Measurements from ENCODE around the gene DIAPH2.

The DIAPH2 gene

GRCh38 chrX:97175147-97175546 is 490.5 kb downstream of the DIAPH2 start:
- no peak for DNase-seq (ENCODE audit: low read depth in 2 of 2)

- DNase-seq (ENCODE audit: low read depth in 2 of 2) = no peak
Measured at GRCh38 chrX:97189668-97190067, 505.0 kb downstream of the DIAPH2 start.

GRCh38 chrX:97199501-97199900 is 514.9 kb downstream of the DIAPH2 start:
- DNase-seq (ENCODE audit: low read depth in 2 of 2) = no peak

- no peak for DNase-seq (ENCODE audit: low read depth in 2 of 2)
Measured at GRCh38 chrX:97200454-97200853, 515.8 kb downstream of the DIAPH2 start.

- DNase-seq (ENCODE audit: low read depth in 2 of 2) = no peak
Measured at GRCh38 chrX:97210501-97210900, 525.9 kb downstream of the DIAPH2 start.

GRCh38 chrX:97211070-97211469 is 526.4 kb downstream of the DIAPH2 start:
- DNase-seq (ENCODE audit: low read depth in 2 of 2) = no peak

- no peak for DNase-seq (ENCODE audit: low read depth in 2 of 2)
Measured at GRCh38 chrX:97215186-97215585, 530.5 kb downstream of the DIAPH2 start.

GRCh38 chrX:97224148-97224547 is 539.5 kb downstream of the DIAPH2 start:
- DNase-seq (ENCODE audit: low read depth in 2 of 2) = no peak

- no peak for DNase-seq (ENCODE audit: low read depth in 2 of 2)
Measured at GRCh38 chrX:97229318-97229717, 544.7 kb downstream of the DIAPH2 start.

GRCh38 chrX:97230948-97231347 is 546.3 kb downstream of the DIAPH2 start:
- no peak for DNase-seq (ENCODE audit: low read depth in 2 of 2)

- no peak for DNase-seq (ENCODE audit: low read depth in 2 of 2)
Measured at GRCh38 chrX:97234471-97235081, 549.9 kb downstream of the DIAPH2 start.

GRCh38 chrX:97238632-97239031 is 554.0 kb downstream of the DIAPH2 start:
- DNase-seq (ENCODE audit: low read depth in 2 of 2) = no peak

GRCh38 chrX:97252111-97252510 is 567.5 kb downstream of the DIAPH2 start:
- no peak for DNase-seq (ENCODE audit: low read depth in 2 of 2)

- DNase-seq (ENCODE audit: low read depth in 2 of 2) = no peak
Measured at GRCh38 chrX:97260679-97261078, 576.0 kb downstream of the DIAPH2 start.

- DNase-seq (ENCODE audit: low read depth in 2 of 2) = no peak
Measured at GRCh38 chrX:97266406-97267121, 581.9 kb downstream of the DIAPH2 start.

- DNase-seq (ENCODE audit: low read depth in 2 of 2) = no peak
Measured at GRCh38 chrX:97267396-97268181, 582.9 kb downstream of the DIAPH2 start.

- no peak for DNase-seq (ENCODE audit: low read depth in 2 of 2)
Measured at GRCh38 chrX:97268182-97268680, 583.6 kb downstream of the DIAPH2 start.

- no peak for DNase-seq (ENCODE audit: low read depth in 2 of 2)
Measured at GRCh38 chrX:97284531-97284930, 599.9 kb downstream of the DIAPH2 start.

- DNase-seq (ENCODE audit: low read depth in 2 of 2) = no peak
Measured at GRCh38 chrX:97290199-97290598, 605.6 kb downstream of the DIAPH2 start.

GRCh38 chrX:97294041-97294440 is 609.4 kb downstream of the DIAPH2 start:
- no peak for DNase-seq (ENCODE audit: low read depth in 2 of 2)

GRCh38 chrX:97295954-97296353 is 611.3 kb downstream of the DIAPH2 start:
- no peak for DNase-seq (ENCODE audit: low read depth in 2 of 2)

GRCh38 chrX:97306771-97307470 is 622.3 kb downstream of the DIAPH2 start:
- no peak for DNase-seq (ENCODE audit: low read depth in 2 of 2)

All from activated CD8-positive, alpha-beta memory T cell treated with anti-CD3 and anti-CD28 coated beads for 4 hours (primary cell).